ENCODE data around the gene TMPRSS9. TPM values are rescaled to one million over a fixed set of nuclear protein-coding genes. Genes with fewer than 3 reads are reported as not detected.

TMPRSS9 gene
- total RNA-seq, 4 donors from 2014 or later = 0.19 TPM; not detected in 3

GRCh38 chr19:2329149-2329478, 31.0 kb upstream of the TMPRSS9 start:
- H3K4me1 ChIP-seq = peaks cover 27 to 80% (median 44%) of the 10 kb centered on the region in 3 donors
- intact Hi-C loops (cut with DNase I) = loop anchor here (5.0 kb wide), 1 partner anchor 57 kb away; no protein-coding TSS in a partner anchor
- 0 to 17% methylated on average over 1 to 3 of the region's 16 CpGs for WGBS, 2 donors

GRCh38 chr19:2329501-2329916, 30.6 kb upstream of the TMPRSS9 start:
- Histone ChIP-seq H3K9me3 (no peaks in the 10 kb centered on the region), H3K36me3 (peaks cover 0 to 28% (median 0%) of the 10 kb centered on the region in 3 donors), H3K4me3 (peak overlapping the region in 3 of 4 donors; percentile 81 to 98 (median 94)), H3K27me3 (no peaks in the 10 kb centered on the region), H3K4me1 (peaks cover 27 to 82% (median 44%) of the 10 kb centered on the region in 3 donors), H3K27ac (no peak overlapping the region)
- intact Hi-C loops (cut with DNase I) = loop anchor here (5.0 kb wide), 1 partner anchor 57 kb away; no protein-coding TSS in a partner anchor
- no peak for TF ChIP-seq CTCF (IDR thresholded peaks at IDR 0.05)
- no peak for TF ChIP-seq POLR2A (IDR thresholded peaks at IDR 0.05)
- no peak for DNase-seq
- 58 to 59% methylated on average over 8 to 12 of the region's 13 CpGs for WGBS, 2 donors

More at GRCh38 chr19:2329149-2329478, 31.0 kb upstream of the TMPRSS9 start:
- DNase-seq = no peak
- Histone ChIP-seq H3K27me3 (no peaks in the 10 kb centered on the region), H3K4me3 (peak overlapping the region; percentile 77 to 98 (median 88)), H3K9me3 (no peaks in the 10 kb centered on the region), H3K36me3 (peaks cover 0 to 28% (median 3%) of the 10 kb centered on the region in 3 donors), H3K27ac (peak overlapping the region; percentile 82 to 91 (median 83))
- TF ChIP-seq POLR2A (IDR thresholded peaks at IDR 0.05) (no peak), CTCF (IDR thresholded peaks at IDR 0.05) (no peak)

- 77% methylated on average over 10 of the region's 10 CpGs; no CpG with 5 or more reads in 1 of the 2 donors for WGBS, 2 donors
- Histone ChIP-seq H3K27ac (no peak overlapping the region), H3K9me3 (no peaks in the 10 kb centered on the region), H3K4me1 (peaks cover 27 to 82% (median 44%) of the 10 kb centered on the region in 3 donors), H3K27me3 (no peaks in the 10 kb centered on the region), H3K36me3 (peaks cover 0 to 24% (median 0%) of the 10 kb centered on the region in 3 donors), H3K4me3 (no peak overlapping the region)
- no peak for TF ChIP-seq CTCF (IDR thresholded peaks at IDR 0.05)
- no peak for TF ChIP-seq POLR2A (IDR thresholded peaks at IDR 0.05)
- no peak for DNase-seq
- intact Hi-C loops (cut with DNase I) = no loop called here
These were observed 29.8 kb upstream of the TMPRSS9 start for GRCh38 chr19:2330255-2330631.

GRCh38 chr19:2330632-2331284, 29.3 kb upstream of the TMPRSS9 start:
- Histone ChIP-seq H3K9me3 (no peaks in the 10 kb centered on the region), H3K36me3 (peaks cover 0 to 19% (median 0%) of the 10 kb centered on the region in 3 donors), H3K4me1 (peaks cover 27 to 77% (median 44%) of the 10 kb centered on the region in 3 donors), H3K27ac (no peak overlapping the region), H3K27me3 (no peaks in the 10 kb centered on the region), H3K4me3 (no peak overlapping the region)
- intact Hi-C loops (cut with DNase I) = no loop called here
- TF ChIP-seq CTCF (IDR thresholded peaks at IDR 0.05) = no peak
- TF ChIP-seq POLR2A (IDR thresholded peaks at IDR 0.05) = no peak
- DNase-seq = no peak
- 78 to 84% methylated on average over 5 to 7 of the region's 20 CpGs for WGBS, 2 donors

GRCh38 chr19:2331601-2332246, 28.3 kb upstream of the TMPRSS9 start:
- Histone ChIP-seq H3K36me3 (peaks cover 0 to 11% (median 0%) of the 10 kb centered on the region in 3 donors), H3K4me1 (peaks cover 25 to 69% (median 41%) of the 10 kb centered on the region in 3 donors), H3K4me3 (no peak overlapping the region), H3K27ac (peak overlapping the region in 3 of 4 donors; percentile 33 to 55 (median 33)), H3K9me3 (no peaks in the 10 kb centered on the region), H3K27me3 (no peaks in the 10 kb centered on the region)
- no peak for TF ChIP-seq CTCF (IDR thresholded peaks at IDR 0.05)
- no peak for TF ChIP-seq POLR2A (IDR thresholded peaks at IDR 0.05)
- DNase-seq = no peak
- intact Hi-C loops (cut with DNase I) = no loop called here
- WGBS, 2 donors = 55 to 79% methylated on average over 7 of the region's 12 CpGs
